ENCODE results near the gene SNAP25.

The SNAP25 gene

DNA sequence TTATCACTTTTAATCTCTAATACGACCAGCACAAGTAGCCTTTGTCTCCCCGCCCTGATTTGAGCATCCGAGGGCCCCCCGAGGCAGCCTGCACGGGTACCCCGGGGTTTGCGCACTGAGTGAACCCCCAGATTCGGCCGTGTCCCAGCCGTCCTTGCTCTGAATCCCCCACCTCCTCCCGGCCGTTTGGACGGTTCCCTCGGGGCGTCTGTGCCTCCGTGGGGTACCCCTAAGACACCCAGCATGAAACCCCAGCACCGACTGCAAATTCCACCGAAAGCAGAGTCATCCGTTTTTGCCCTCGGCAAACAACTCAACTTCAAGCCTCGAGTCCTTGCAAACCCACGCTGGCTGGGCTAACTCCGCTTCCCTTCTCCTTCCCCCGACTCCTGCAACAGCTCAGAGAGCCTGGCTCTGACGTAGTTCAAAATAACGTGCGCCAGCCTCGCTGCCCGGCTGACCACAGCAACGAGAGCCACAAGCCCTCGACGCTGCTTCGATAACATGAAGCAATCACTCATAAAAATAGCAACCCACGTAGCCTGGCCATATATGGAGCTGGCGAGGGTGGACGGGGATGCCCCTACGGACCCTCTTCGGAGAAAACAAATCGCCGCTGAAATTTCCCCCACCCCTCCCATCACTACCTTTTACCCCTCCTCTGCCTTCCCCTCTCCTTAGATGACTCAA lies 764 bp upstream of the SNAP25 start:
- peak; percentile 87 for DNase-seq

DNA sequence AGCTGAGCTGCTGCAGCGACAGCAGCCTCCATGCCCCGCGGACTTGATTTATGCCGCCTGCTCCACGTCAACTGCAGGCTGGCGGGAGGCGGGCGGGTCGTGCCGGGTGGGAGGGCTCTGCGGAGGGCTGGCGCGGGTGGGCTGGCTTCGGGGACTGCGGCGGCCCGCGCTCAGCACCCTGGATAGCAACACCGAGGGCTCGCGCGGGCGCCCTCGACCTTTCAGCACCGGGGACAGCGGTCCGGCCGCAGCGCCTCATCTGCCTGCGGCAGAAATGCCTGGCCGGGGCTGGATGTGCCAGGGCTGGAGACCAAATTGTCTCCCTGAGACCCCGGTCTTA lies 792 bp downstream of the SNAP25 start:
- DNase-seq = no peak

DNA sequence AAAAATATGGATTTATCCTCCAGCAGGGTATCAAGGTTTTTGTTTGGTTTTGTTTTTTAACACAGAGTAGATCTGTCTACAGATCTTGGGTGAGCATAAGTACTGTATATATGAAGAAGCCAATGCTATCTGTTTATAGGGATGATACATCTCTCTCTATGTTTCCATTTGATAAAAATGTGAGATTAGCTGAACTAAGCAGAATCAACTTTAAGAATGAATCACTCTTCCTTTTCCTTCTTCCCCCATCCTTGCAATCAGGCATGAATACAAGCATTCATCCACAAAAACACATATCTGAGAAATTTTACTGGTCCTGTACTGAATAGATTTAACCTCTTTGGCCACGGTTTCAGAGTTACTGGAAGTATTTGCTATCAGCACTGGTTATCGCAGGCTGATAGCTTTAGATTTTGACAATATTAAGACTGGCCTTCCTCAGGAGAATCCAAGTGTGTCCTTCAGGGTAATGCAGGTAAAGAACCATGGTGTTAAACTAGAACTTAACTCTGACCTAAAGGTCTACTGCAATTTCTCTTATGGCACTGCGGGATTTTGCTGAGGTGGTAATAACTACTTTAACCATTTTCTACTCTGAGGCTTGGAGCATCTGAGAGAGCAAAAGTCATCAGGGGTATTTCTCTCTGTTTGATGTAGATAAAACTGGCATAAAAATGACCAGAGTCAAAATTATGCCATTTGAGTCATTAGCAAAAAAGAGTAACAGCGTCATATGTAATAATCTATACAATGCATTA lies 1.5 kb downstream of the SNAP25 start:
- DNase-seq = no peak

DNA sequence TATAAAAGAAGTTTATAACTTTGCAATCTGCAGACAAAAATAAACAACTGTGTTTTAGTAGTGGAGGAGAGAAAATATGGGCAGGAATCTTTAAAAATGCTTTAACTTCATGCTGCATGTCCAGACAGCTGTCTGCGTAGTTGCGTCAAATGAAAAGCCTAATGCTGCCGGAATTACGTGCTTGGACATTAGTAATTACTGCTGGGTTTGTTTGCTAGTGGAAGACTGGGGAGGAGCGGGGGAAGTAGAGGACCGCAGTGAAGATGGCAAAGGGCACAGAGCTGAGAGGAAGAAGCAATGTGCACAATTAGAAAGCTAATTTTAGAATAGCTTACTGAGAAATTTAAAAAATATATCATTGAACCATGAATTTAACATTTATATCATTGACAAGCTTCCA lies 2.4 kb downstream of the SNAP25 start:
- no peak for DNase-seq

DNA sequence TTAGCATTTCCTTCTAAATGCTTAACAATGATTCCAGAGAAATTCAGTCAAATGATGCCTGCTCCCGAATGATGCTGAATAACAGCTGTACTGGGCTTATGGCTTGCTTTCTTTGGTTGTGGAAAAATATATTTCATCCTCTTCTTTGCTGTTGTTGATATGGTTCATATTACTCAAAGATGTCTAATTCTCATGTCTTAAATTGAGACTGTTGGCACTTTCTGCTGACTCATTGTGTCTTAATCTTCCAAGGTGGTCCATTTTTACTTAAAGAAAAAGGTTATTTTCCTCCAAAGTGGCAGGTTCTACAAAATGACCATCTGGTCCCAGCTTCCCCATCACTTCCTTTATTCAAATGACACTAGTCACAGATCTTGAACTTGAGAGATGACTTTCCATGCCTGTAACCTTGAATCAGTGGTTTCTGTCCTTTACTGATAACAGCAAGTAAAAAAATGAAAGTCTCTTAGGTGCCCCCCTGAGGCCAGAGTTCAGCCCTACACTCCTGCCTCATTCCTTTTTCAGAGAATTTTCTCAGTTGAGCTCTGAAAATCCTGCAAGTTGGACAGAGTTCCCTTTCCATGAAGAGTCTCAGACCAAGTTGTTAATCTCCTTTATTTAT lies 6.9 kb downstream of the SNAP25 start:
- DNase-seq = no peak

DNA sequence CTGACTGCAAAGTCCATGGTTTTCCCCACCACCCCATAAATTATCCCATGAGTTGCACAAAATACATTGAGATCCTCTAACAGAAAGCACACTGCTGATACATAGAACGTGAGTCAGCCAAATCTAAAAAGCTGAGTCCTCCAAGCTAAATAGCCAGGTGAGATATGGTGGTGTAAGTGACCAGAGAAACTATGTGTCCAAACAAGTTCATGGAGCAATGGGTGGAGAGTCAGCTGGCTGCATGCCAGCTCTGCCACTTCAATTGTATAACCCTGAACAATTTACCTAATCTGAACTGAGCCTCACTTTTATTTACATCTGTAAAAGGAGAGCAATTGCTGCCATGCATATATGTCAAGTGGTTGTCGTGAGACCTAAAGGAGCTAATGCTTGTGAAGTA lies 9.7 kb downstream of the SNAP25 start:
- peak; percentile 93 for DNase-seq

DNA sequence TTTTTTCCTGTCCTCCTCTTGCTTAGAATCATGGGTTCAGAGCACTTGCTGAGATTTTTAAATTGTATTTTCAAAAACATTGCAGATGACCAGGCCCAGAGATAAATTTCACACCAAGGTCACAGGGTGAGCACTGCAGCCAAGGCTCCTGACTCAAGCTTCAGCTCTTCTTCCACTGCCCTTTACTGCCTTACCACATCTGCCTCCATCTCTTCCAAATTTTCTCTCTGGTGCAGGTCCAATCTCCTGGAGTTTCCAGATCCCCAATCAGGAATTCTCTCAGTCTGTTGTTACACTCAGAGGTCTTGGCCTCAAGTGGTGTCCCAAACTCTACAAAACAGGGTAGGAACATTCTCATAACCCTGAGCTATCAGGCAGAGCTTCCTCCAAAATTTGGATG lies 12.7 kb downstream of the SNAP25 start:
- DNase-seq = no peak

DNA sequence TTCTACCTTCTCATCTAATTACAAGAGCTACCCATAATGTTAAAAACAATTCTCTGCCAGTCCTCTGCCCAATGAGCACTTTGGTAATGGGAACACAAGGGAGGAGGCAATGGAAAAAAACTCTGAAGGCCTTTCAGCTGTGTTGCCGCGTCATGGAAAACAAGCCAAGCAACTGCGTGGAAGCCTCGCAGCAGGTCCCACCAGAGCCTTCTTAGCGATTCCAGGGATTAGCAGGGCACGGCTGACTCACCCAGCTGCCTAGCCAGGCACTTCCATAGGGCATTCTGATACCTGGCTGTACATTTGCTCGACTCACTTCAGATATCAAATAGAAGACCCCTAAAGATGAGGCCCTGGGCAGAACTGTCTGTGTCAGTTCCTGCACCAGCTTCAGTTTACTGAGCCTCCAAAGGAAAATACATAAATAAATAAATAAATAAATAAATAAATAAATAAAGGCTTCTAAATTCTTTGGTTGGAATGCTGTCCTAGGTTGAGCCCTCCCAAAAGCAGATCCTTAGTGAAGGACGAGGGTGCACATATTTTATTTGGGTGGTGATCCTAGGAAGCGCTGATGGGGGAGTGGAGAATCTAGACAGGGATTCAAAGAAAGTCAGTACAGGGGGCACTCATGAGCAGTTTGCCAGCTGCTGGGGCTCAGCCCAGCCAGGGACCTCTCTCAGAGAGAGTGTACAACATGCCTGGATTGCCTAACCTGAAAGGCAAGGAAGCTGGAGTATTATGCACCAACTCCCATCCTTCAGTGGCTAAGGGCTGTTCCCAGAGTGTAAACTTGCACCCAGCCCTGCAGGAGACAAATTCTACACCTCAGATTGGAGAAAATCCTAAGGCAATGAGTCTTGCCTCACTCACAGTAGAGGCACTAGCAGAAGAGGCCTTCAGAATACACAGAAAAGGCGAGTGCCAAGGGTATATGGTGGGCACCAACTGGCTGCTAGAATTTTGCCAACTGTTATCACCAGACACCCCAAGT lies 18.2 kb downstream of the SNAP25 start:
- DNase-seq = no peak

DNA sequence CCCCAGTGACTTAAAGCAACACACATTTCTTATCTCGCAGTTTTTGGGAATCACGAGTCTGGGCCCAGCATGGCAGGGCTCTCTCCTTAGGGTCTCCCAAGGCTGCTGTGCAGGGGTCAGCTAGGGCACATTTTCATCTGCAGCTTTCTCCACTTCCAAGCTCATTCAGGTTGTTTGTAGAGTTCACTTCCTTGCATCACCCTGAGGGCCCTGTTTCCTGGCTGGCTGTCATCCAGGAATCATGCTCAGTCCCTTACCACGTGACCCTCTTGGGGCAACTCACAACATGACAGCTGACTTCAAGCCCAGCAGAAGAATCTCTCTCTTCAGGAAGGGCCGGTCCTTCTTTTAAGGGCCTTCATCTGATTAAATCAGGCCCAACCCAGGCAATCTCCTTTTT lies 21.3 kb downstream of the SNAP25 start:
- peak; percentile 89 for DNase-seq

DNA sequence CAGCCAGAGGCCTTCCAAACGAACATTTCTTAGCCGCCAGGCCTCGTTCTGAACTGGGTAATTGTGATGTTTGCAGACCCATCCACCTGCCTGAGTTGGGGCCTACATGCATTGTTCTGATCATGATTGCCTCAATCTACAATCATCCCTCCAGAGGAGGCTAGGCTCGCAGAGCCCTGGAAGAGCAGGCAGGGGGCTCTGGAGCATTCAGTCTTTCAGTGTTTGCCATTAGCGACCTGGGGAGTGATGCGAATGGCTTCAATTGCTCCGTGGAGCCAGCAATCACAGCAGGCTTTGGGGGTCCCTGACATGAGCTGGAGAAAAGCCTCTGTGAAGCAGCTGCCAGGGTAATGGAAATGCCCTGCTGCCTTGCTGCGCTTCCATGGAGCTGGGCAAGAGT lies 22.0 kb downstream of the SNAP25 start:
- DNase-seq = no peak

DNA sequence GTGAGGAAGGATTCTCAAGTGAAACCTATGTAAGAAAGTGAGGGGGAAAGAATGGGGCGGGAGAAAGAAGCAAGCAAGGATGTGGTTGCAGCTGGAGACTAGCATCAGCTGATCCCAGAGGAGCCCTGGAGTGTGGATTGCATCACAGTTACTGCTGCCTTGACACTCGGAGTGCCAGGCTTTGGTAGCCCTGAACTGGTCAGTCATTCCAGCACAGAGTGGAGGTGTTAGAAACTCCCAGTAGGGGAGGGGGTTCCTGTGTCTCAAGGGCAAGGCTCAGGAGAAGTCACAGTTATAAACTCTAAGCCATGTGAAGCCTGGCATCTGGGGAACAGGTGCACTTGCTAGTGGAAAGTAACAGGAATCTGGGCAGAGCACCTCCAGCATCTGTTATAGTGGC lies 23.5 kb downstream of the SNAP25 start:
- DNase-seq = no peak

DNA sequence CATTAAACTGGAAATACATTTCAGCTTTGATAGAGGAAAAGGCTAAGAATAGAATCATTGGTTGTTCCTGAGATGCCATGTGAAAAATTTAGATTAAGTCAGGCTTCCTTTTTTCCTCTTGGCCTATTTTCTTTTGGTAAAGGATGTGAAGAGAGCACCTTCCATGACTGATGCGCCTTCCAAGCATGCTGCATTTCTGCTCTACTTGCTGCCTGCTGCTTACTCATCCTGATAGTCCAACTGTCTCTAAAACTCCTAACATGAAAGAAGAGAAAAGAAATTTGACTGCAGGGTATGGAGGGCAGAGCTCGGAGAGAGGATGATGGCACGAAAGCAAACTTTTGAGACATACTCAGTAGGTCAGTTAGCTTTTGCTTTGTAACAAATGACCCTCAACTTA lies 28.8 kb downstream of the SNAP25 start:
- no peak for DNase-seq

DNA sequence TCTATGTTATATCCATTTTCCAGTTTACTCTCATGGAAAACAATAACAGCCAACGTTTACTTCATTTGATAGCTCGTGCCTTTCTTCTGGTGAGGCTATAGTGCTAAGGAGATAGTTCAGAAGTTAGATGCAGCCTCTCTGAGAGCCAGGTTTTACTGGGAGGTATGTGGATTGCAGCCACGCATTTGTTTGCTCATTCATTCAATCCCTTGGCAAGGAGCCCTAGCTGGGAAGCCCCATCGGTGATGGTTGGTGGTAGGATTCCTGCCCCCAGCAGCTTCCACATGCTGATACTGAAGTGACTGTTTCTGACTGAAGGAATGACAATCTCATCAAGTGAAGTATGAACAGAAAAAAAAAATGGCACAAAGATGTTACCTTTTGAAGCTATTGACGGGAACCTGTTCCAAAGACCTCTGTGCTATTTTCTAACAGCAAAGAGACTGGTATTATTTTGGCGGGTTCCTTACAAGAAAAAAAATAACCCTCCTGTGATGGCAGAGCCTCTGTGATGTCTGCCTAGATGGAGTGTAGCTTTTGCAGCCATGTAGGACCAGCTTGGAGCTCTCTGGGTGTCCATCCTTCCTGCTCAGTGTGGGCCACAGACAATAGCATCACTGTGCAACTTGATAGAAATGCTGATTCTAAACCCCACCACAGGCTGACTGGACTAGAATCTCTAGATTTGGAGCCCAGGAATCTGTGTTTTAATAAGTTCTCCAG lies 30.6 kb downstream of the SNAP25 start:
- DNase-seq = no peak

DNA sequence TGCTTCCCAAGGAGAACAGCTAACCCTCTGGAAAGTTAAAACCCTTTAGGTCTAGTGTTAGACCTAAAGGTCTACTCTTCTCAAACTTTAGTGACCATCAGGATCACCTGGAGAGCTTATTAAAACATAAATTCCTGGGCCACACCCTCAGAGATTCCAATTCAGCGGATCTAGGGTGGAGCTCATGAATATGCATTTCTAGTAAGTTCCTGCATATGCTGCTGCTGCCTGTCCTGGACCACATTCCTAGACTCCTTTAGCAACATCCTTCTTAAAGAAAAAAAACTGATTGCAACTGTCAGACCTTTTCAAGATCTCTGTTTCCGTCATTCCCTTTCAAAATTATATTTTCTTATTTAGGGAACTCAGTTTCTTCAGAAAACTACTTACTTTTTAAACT lies 31.2 kb downstream of the SNAP25 start:
- DNase-seq = no peak

DNA sequence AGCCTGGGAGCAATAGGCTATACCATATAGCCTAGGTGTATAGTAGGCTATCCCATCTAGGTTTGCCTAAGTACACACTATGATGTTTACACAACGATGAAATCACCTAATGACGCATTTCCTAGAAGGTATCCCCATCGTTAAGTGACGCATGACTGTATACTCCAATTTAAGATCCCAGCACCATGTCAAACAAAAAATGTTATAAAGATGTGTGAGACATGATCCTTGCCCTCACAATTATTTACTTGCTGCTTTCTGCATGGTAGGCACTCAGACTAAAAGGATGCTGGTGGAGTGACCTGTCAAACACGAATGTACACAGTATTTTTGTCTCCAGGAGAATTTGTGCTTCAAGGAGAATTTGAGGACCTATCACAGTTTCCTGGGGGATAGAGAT lies 32.3 kb downstream of the SNAP25 start:
- DNase-seq = peak; percentile 86

DNA sequence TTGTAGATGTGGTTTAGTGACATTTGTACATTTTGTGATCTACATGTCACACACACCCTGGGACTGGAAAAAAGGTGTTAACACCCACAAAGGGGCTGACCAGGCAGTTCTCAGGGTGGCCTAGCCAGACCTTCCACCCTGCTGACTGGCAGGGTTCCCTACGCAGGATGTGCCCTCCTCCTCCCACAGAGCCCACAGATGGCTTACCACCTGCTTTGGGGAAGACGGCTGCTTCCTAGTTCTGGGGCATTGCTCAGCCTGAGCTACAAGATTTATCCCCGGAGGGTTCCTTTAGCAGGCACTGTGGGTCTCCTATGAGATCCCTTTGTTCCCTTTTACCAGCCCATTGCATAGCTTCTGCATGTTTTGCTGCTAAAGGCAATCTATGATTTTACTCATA lies 35.1 kb downstream of the SNAP25 start:
- DNase-seq = no peak

DNA sequence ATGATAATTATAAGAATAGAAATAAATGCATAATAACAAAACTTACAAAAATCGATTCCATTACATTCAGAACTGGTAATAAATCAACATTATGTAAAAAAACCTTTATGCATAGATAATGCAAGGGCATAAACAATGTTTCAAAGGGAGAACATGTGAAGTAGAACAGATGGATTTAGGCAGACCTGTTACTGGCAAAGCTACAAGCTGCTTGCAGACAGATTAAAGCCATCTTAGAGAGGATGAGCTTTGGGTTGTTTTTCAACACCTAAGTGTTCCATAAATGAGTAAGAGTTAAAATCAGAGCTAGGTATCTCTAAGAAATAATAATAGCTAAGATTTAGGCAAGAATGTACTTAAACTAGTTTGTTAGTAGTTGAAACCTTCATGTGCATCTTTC lies 37.2 kb downstream of the SNAP25 start:
- DNase-seq = no peak

DNA sequence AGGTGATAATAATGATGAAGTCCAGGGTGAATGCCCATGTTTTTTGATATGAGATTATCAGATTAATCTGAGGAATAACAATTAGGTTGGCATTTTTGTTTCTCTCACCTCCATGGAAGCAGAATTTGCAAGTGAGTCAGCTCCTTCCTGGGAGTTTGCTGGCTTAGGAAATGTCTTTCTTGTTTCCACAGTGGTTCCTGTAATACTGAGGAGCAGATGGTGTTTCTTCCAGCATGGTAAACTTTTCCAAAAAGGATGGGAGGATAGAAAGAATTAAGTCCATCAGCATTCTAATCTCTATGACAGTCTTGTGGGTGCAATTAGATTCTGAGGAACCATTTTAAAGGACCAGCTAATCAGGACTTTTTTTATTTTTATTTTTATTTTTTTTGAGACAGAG lies 40.5 kb downstream of the SNAP25 start:
- DNase-seq = no peak

DNA sequence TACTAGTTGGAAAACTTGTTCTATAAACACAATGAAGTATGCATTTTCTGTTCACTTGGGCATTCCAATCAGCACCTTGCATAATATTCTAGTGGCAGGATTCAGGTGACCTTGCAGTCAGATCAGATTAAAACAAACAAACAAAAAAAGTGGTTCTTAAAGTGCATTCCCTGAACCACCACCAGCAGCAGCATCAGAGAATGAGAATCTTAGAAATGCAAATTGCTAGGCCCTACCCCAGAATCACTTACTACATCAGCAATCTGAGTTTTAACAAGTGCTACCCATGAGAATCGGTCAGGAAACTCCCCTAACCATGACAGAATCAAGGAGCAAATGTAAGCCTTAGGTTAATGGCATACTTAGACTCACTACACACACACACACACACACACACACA lies 41.7 kb downstream of the SNAP25 start:
- no peak for DNase-seq

DNA sequence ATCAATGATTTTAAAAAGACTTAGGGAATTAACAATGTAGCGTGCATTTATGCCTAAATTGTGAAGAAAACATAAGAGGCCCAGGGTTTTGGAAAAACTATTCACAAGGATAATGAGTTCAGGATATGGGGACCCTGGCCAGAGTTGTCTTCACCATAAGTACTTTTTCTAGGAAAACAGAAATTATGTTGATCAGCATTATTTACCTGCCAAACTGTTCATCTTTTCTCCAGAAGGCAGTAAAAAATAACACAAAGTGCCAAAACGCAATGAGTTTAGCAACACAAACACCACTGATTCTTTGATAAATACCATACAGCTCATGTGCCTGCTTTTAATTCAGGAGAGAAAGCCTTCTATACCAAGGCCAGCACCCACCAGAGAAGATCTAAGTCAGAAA lies 43.1 kb downstream of the SNAP25 start:
- no peak for DNase-seq

DNA sequence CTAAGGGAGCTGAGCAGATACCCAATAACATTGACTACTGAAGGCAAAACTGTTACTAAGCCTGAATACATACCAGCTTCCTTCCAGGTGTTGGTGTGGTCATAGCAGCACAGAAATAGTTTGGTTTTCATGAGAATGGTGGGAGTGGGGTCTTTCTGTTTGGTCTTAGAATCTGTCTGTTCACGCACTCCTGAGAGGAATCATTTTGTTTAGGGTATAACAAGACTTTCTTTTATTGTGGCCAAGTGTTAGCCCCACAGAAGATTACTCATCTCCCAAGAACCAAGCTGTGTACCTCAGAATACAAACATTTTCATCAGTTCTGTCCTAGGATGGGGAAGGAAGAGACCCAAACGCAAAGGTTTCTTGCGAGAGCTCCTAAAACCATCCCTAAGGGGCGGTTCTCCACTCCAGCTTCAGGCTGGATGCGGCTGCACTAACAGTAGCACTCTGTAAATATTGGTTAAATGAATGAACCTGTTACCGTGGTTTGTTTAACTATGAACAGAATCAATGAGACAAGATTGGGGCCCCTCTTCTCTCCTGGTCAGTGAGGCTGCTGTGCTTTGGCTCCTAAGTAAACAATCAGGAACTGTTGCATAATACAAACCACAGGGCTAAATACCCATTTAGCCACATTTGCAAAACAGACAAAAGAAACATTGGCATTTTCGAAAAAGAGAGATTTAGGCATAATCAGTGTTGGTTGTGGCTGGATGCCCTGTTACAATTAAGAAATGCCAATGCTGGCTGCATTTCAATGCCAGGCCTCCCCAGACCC lies 44.9 kb downstream of the SNAP25 start:
- peak; percentile 44 for DNase-seq

DNA sequence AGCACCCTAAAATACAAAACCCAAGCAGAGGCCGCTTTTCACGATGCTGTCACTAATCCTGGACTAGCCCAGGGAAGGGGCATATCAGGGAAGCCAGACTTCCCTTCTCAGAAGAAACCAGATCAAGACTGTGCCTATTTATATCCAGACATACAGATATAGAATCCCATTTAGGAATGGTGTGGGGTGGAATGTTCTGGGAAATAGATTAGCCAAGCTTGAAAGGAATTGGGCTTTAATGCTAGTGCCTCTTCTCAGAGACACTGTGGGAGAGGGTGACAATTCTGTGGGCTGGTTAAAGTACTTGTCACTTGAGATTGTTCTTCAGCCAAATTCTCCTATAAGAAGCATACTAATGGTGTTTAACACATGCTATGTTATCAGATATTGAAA lies 45.5 kb downstream of the SNAP25 start:
- no peak for DNase-seq
